Activated CD8-positive, alpha-beta T cell treated with anti-CD3 and anti-CD28 coated beads, Interleukin-2, amount 10 ng/mL, durations not matched to agents 7 days and 5 days (primary cell): ENCODE measurements around the gene RAI1. TPM values are rescaled to one million over a fixed set of nuclear protein-coding genes. Genes with fewer than 3 reads are reported as not detected.

Source experiments
- ATAC-seq: fragments of 150-1000 bp; cut with Tn5 transposase; one replicate; pipeline ENCODE4 v1.10.0; 2021; ENCODE audit warnings: moderate library complexity
- CTCF ChIA-PET: fragments of 350-600 bp; sonication (Branson Sonifier 250); formaldehyde crosslinking; loops from one replicate; lab custom pipeline; 2021; ENCODE audit warnings: antibody characterized with exemption; lab: Charles Lee
- POLR2A ChIA-PET: fragments of 350-600 bp; sonication (Branson Sonifier 250); formaldehyde crosslinking; loops from one replicate; lab custom pipeline; 2021; ENCODE audit warnings: antibody characterized with exemption; lab: Charles Lee
- DNase-seq: peaks from one replicate; pipeline ENCODE4 v3.0.0-alpha.2; 2020
- H3K27ac Mint-ChIP-seq: one replicate; pipeline ENCODE4 v1.8.0; 2021; ENCODE audit warnings: mild to moderate bottlenecking, mixed read lengths
- H3K27me3 Mint-ChIP-seq: one replicate; pipeline ENCODE4 v1.8.0; 2021; ENCODE audit warnings: low read depth, mixed read lengths
- H3K36me3 Mint-ChIP-seq: one replicate; pipeline ENCODE4 v1.8.0; 2021; ENCODE audit warnings: low read depth, mixed read lengths
- H3K4me1 Mint-ChIP-seq: one replicate; pipeline ENCODE4 v1.8.0; 2021; ENCODE audit warnings: low read depth, mixed read lengths
- H3K4me3 Mint-ChIP-seq: one replicate; pipeline ENCODE4 v1.8.0; 2021; ENCODE audit warnings: mild to moderate bottlenecking, mixed read lengths
- H3K9me3 Mint-ChIP-seq: one replicate; pipeline ENCODE4 v1.8.0; 2022; ENCODE audit warnings: mixed read lengths; ENCODE audit not compliant: insufficient read depth
- total RNA-seq, 2 experiments: library from RNA; stranded (reverse); gene quantifications; one replicate each; pipeline ENCODE4 v1.2.3, GENCODE V29; 2021

RAI1 gene
- total RNA-seq, 2 experiments from 2014 or later, result 24.4 to 24.6 TPM

- Mint-ChIP-seq H3K4me3 (no peak overlapping the region), H3K27ac (peak overlapping the region; percentile 47), H3K4me1 (peaks cover 26% of the 10 kb centered on the region), H3K9me3 (no peaks in the 10 kb centered on the region), H3K36me3 (no peaks in the 10 kb centered on the region), H3K27me3 (no peaks in the 10 kb centered on the region)
- ATAC-seq, result peak; percentile 49
- POLR2A ChIA-PET, result no interaction called here
- CTCF ChIA-PET, result no interaction called here
- no peak for DNase-seq
These were observed 31.1 kb downstream of the RAI1 start for GRCh38 chr17:17712268-17712924.

- Mint-ChIP-seq H3K4me3 (no peak overlapping the region), H3K27me3 (peaks cover 3% of the 10 kb centered on the region), H3K36me3 (no peaks in the 10 kb centered on the region), H3K27ac (peak overlapping the region; percentile 31), H3K9me3 (no peaks in the 10 kb centered on the region), H3K4me1 (peaks cover 35% of the 10 kb centered on the region)
- ATAC-seq (no peak), DNase-seq (no peak)
- CTCF ChIA-PET, result no interaction called here
- POLR2A ChIA-PET, result no interaction called here
These were observed 32.6 kb downstream of the RAI1 start for GRCh38 chr17:17713839-17714238.

GRCh38 chr17:17714261-17714866, 33.1 kb downstream of the RAI1 start:
- POLR2A ChIA-PET, result no interaction called here
- H3K27me3 Mint-ChIP-seq, result peaks cover 5% of the 10 kb centered on the region
- peak overlapping the region; percentile 31 for H3K27ac Mint-ChIP-seq

GRCh38 chr17:17714879-17715278, 33.6 kb downstream of the RAI1 start:
- POLR2A ChIA-PET, result no interaction called here
- ATAC-seq (no peak), DNase-seq (no peak)
- Mint-ChIP-seq H3K4me1 (peaks cover 35% of the 10 kb centered on the region), H3K27ac (no peak overlapping the region), H3K4me3 (no peak overlapping the region), H3K27me3 (peaks cover 5% of the 10 kb centered on the region), H3K9me3 (no peaks in the 10 kb centered on the region), H3K36me3 (no peaks in the 10 kb centered on the region)
- CTCF ChIA-PET, result no interaction called here

More at GRCh38 chr17:17714261-17714866, 33.1 kb downstream of the RAI1 start:
- H3K4me3 Mint-ChIP-seq, result no peak overlapping the region
- DNase-seq (no peak), ATAC-seq (no peak)
- no peaks in the 10 kb centered on the region for H3K9me3 Mint-ChIP-seq
- CTCF ChIA-PET, result no interaction called here
- H3K36me3 Mint-ChIP-seq, result no peaks in the 10 kb centered on the region
- peaks cover 35% of the 10 kb centered on the region for H3K4me1 Mint-ChIP-seq

GRCh38 chr17:17716837-17717523, 35.7 kb downstream of the RAI1 start:
- POLR2A ChIA-PET, result no interaction called here
- no peak for DNase-seq
- Mint-ChIP-seq H3K36me3 (peaks cover 2% of the 10 kb centered on the region), H3K4me3 (no peak overlapping the region), H3K27ac (no peak overlapping the region), H3K4me1 (peaks cover 35% of the 10 kb centered on the region), H3K9me3 (no peaks in the 10 kb centered on the region), H3K27me3 (peaks cover 18% of the 10 kb centered on the region)
- ATAC-seq, result no peak
- CTCF ChIA-PET, result no interaction called here

- POLR2A ChIA-PET, result no interaction called here
- no peak overlapping the region for H3K27ac Mint-ChIP-seq
- peaks cover 28% of the 10 kb centered on the region for H3K27me3 Mint-ChIP-seq
- no peak for DNase-seq
- no peak for ATAC-seq
- peaks cover 7% of the 10 kb centered on the region for H3K36me3 Mint-ChIP-seq
- H3K9me3 Mint-ChIP-seq, result no peaks in the 10 kb centered on the region
- H3K4me3 Mint-ChIP-seq, result no peak overlapping the region
- peaks cover 33% of the 10 kb centered on the region for H3K4me1 Mint-ChIP-seq
- CTCF ChIA-PET, result interaction anchor here (0.9 kb wide), 1 partner anchor 10 kb away, joined by 4 read pairs; no protein-coding TSS in a partner anchor
These were observed 37.0 kb downstream of the RAI1 start for GRCh38 chr17:17718251-17718650.

GRCh38 chr17:17719199-17719940, 38.1 kb downstream of the RAI1 start:
- POLR2A ChIA-PET, result interaction anchor here (0.6 kb wide), 1 partner anchor 128 kb away, joined by 3 read pairs; no protein-coding TSS in a partner anchor
- Mint-ChIP-seq H3K4me1 (peaks cover 32% of the 10 kb centered on the region), H3K27ac (no peak overlapping the region), H3K9me3 (no peaks in the 10 kb centered on the region), H3K27me3 (peaks cover 36% of the 10 kb centered on the region), H3K36me3 (peaks cover 7% of the 10 kb centered on the region), H3K4me3 (no peak overlapping the region)
- no peak for ATAC-seq
- DNase-seq, result no peak
- CTCF ChIA-PET, result interaction anchor here (1.5 kb wide), 1 partner anchor 10 kb away, joined by 3 read pairs; no protein-coding TSS in a partner anchor

- no peak for ATAC-seq
- DNase-seq, result no peak
- Mint-ChIP-seq H3K4me1 (peaks cover 36% of the 10 kb centered on the region), H3K27ac (no peak overlapping the region), H3K9me3 (no peaks in the 10 kb centered on the region), H3K27me3 (peaks cover 37% of the 10 kb centered on the region), H3K4me3 (no peak overlapping the region), H3K36me3 (peaks cover 7% of the 10 kb centered on the region)
- ChIA-PET CTCF (interaction anchor here (1.5 kb wide), 1 partner anchor 9 kb away, joined by 3 read pairs; no protein-coding TSS in a partner anchor), POLR2A (interaction anchor here (0.6 kb wide), 1 partner anchor 129 kb away, joined by 3 read pairs; no protein-coding TSS in a partner anchor)
These were observed 38.8 kb downstream of the RAI1 start for GRCh38 chr17:17719966-17720543.

- ChIA-PET POLR2A (no interaction called here), CTCF (no interaction called here)
- Mint-ChIP-seq H3K27me3 (peaks cover 39% of the 10 kb centered on the region), H3K4me3 (no peak overlapping the region), H3K9me3 (no peaks in the 10 kb centered on the region), H3K27ac (no peak overlapping the region), H3K36me3 (peaks cover 10% of the 10 kb centered on the region), H3K4me1 (peaks cover 45% of the 10 kb centered on the region)
- ATAC-seq, result no peak
- DNase-seq, result no peak
These were observed 39.9 kb downstream of the RAI1 start for GRCh38 chr17:17721140-17721668.

- H3K27me3 Mint-ChIP-seq, result peaks cover 39% of the 10 kb centered on the region
- ChIA-PET POLR2A (no interaction called here), CTCF (no interaction called here)
- peaks cover 47% of the 10 kb centered on the region for H3K4me1 Mint-ChIP-seq
- H3K4me3 Mint-ChIP-seq, result no peak overlapping the region
- peaks cover 10% of the 10 kb centered on the region for H3K36me3 Mint-ChIP-seq
- no peak for ATAC-seq
- no peak for DNase-seq
- H3K9me3 Mint-ChIP-seq, result no peaks in the 10 kb centered on the region
- H3K27ac Mint-ChIP-seq, result no peak overlapping the region
These were observed 41.0 kb downstream of the RAI1 start for GRCh38 chr17:17722081-17722905.
